ENCODE data around the gene TLE1.
"Not testable (repeated sequence)": the region's sequence is repeated elsewhere in the genome, so short reads cannot be mapped to it uniquely, and the experiment has no call there.

TLE1 gene

DNA sequence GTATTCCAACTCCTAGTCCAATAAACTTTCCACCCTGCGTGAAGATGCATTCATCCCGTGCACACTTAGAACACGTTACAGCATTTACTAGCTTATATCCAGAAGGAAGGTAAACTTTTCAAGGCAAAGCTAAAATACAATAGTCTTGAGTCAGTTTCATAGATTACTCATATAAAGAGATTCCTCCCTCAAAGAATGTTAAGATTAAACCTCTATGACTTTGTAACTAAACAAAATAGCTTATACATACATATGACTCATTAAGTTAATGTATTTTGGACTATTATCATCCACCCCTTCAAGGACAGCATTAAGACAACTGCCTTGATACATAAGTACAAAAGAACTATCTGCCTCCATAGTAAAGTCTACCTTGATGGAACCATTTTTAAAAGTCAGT lies 36.1 kb downstream of the TLE1 start:
- DNase-seq (ENCODE audit: low read depth in 3 of 3, low spot score in 1 of 3): no peak

DNA sequence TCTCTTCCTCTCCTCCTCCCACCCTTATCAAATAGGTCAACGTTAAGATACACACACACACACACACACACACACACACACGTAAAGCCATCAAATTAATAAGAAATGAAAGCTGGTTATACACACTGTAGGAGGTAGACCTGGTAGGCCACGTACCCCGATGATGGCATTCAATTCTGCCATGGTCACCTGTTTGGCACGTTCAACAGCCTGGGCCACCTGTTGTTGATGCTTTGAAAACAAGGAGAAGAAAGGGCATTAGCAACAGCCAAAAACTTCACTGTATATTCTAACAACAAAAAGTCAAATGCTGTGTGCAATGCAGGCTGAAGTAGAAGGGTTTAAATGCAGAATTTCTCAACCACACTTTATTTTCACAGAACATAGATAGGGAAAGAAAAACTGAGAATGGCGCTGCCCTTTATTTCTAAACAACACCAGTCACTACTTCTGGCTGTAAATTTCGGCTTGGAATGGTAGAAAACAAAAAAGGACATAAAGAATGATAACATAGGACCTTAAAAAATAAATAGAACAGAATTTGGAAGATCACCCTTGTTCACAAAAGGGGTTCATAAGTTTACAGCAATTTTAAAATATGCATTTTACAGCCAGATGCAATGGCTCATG lies 37.2 kb downstream of the TLE1 start:
- DNase-seq (ENCODE audit: low read depth in 3 of 3, low spot score in 1 of 3): no peak

DNA sequence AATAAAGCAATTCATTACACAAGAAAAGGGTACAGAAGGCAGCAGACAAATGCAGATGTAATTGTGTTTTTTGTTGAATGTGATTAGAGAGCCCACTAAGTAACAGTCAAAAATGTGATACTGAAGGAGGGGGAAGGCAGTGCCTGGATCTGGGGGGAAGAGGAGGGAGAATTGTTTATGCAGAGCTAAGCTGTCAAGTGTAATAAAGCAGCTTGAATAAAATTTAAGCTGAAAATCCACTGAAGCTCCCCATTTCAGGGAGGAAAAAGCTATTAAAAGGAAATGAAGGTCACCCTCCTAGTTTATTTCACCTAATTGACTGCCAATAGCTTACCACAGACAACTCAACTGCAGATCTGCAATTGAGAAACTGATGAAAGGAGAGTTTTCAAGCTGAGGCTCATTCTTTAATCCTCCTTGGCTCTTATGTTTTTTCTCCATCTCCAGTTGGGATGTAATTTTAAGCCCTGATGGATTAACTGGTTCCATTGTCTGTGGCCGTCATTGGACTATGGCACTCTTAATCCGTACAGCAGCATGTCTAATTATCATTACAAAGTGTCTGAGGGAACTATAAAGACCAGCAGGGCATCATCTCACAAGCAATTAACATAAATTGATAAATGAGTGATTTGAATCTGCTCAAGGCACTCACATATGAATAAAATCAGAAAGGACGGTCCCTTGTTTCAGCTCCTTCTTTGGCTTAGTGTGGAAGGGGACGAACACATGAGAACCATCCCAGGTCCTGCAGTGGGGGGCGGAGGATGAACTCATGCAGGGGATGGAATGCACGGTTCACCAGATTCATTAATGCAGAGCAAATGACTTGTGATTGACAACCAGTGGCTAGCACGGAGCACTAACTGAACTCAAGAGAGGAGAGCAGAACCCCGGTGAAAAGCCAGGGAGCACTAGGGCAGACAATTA lies 38.5 kb downstream of the TLE1 start:
- no peak for DNase-seq (ENCODE audit: low read depth in 3 of 3, low spot score in 1 of 3)

DNA sequence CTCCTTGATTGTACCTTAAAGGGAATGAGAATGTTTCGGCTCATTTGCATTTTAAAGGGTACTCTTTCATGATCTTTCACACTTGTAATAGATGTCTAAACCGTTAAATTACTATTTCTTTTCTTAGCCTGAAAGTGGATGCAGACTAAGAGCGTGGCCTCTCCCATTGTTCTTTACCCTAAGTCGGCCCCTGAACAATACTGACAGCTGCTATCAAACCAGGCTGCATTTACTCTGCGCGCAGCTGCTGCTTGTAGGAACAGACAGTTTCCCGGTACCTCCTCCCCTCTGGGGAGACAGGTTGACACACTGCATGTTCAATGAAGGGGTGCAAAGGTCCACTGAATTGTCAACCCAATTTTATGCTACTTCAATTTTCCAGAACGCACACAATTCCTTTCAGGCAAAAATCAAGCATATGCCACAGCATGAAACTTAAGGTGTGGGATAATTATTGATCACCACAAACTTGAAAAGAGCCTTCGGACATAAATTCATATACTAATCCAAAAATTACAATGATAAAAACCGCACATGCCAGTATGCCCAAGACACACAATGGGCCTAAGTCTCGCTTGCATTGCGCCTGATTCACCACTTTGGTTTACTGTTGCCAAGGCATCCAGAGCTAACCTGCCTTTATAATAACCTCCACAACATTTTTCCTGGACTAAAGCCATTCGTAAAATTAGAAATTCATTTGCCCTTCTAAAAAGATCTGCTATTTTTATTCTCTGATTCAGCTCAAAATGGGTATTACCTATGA lies 39.7 kb downstream of the TLE1 start:
- no peak for DNase-seq (ENCODE audit: low read depth in 3 of 3, low spot score in 1 of 3)

DNA sequence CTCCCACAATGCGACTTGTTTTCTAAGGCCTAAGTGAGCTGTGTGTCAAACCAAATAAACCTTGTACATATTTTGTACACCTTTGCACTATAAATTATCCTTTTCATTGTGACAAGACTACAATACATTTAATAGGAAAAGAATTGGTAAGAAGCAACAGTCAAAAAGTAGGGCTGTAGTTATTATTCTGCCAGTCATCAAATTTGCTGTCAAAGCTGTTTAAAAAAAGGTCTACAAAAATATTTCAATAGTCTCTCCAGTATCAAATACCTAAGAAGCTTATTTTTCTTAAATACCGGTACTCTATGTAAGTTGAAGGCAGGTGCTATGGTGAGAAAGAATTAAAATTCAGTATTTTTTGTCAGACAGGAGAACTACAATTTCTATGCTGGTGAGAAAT lies 40.5 kb downstream of the TLE1 start:
- DNase-seq (ENCODE audit: low read depth in 3 of 3, low spot score in 1 of 3): no peak

DNA sequence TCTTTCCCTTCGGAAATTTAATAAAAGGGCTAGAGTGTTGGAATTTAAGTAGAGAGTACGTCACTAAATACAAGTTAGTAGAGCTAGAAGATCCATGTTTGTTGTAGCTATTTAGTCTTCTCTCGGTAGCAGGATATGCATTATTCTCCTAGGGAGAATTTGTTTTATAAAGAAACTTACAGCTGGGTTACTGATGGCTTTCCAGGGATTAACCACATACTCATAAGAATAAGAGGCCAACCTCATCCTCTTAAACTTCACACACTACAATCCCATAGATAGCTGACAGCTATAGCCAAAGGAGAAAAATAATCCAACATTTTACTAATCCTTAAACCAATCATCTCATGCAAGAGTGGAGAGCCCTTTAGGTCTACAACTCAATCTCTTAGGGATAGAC lies 43.0 kb downstream of the TLE1 start:
- DNase-seq (ENCODE audit: low read depth in 3 of 3, low spot score in 1 of 3): no peak

DNA sequence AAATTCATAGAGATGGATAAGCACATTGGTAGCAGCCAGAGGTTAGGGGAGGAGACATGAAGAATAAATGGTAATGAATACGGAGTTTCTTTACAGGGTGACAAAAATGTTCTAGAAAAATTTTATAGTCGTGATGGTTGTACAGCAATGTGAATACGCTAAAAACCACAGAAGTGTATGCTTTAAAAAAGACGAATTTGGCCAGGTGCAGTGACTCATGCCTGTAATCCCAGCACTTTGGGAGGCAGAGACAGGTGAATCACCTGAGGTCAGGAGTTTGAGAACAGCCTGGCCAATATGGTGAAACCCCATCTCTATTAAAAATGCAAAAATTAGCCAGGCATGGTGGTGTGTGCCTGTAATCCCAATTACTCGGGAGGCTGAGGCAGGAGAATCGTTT lies 44.8 kb downstream of the TLE1 start:
- not testable (repeated sequence) for DNase-seq (ENCODE audit: low read depth in 3 of 3, low spot score in 1 of 3)

DNA sequence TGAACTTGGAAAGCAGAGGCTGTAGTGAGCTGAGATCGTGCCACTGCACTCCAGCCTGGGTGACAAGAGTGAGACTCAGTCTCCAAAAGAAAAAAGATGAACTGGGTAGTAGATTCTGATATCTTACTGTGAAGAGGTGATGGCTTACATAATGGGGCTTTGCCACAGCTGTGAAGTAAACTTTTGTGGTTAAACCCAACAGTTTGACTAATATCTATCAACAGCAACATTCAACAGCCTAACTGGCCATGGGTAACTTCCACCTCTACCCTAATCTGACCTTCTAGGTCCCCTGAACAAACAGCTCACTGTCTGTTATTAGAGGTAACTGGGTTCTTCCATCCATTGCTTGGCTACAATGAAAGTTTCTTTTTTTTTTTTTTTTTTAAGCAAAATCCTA lies 52.1 kb downstream of the TLE1 start:
- no peak for DNase-seq (ENCODE audit: low read depth in 3 of 3, low spot score in 1 of 3)

DNA sequence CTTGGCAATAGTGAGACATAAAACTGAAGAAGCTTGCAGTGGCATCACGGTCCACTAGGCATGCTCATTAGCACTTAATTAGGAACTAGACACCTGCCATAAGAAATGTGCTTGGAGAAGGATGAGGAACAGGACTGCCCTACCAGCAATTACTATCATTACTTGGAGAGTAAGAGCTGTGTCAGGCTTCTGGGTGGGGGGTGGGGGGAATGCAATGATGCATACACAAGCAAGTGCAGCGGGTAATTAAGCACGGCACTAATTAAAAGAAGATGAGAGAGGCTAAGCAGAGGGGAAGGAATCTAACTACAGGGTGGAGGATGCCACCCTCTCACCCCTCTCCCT lies 53.1 kb downstream of the TLE1 start:
- DNase-seq (ENCODE audit: low read depth in 3 of 3, low spot score in 1 of 3): no peak

DNA sequence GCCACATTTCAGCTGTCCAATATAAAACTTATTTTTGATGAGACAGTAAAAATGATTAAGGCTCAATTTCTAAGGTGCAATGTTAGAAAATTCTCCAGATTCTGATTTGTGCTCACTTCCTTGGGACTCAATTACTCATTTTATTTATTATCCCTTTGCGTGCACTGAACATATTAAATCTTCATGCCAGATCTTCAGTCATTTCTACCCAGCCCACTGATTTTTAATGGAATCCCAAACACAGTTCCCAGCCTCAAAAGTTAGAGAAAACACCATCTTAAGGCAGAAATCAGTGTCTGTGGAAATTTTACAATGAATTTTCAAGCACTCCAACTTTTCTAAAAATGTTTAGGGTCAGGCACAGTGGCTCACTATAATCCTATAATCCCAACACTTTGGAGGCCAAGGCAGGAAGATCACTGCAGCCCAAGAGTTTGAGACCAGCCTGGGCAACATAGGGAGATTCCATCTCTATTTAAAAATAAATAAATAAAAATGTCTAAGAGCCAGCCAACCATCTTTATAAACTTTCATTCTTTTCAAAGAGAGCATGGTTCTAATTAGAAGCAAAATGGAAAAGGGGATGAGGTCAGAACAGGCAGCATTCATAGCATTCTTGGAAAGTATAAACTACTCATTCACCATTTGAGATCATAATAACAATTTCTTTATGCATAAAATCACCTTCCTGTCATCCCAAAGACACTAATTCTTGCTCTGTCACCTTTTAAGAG lies 53.7 kb downstream of the TLE1 start:
- DNase-seq (ENCODE audit: low read depth in 3 of 3, low spot score in 1 of 3): no peak

DNA sequence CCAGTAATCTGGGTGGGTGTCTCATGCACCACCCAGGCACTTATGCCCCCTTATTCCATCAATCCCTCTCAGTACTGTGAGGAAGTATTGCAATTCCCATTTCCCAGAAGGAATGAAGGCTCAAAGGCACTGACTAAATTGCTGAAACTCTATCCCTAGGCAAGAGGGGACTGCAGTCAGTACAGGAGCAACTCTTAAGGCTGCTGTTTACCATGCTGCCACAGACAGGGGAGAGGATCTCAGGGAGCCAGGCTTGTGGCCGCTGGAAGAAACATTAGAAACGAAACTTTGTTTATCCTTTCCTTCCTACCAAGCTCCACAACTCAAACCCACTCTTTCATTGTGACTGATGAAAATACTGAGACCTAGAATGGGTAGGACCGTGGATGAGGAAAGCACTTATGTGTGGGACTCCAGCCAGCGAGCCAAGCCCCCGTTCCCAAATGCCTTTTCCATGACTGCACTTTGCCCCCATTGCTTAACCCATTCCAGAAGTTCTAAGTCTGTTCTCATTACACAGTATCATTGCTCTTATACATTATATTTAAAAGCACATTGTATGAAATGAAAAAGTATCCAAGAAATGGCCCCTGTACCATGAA lies 54.3 kb downstream of the TLE1 start:
- no peak for DNase-seq (ENCODE audit: low read depth in 3 of 3, low spot score in 1 of 3)

DNA sequence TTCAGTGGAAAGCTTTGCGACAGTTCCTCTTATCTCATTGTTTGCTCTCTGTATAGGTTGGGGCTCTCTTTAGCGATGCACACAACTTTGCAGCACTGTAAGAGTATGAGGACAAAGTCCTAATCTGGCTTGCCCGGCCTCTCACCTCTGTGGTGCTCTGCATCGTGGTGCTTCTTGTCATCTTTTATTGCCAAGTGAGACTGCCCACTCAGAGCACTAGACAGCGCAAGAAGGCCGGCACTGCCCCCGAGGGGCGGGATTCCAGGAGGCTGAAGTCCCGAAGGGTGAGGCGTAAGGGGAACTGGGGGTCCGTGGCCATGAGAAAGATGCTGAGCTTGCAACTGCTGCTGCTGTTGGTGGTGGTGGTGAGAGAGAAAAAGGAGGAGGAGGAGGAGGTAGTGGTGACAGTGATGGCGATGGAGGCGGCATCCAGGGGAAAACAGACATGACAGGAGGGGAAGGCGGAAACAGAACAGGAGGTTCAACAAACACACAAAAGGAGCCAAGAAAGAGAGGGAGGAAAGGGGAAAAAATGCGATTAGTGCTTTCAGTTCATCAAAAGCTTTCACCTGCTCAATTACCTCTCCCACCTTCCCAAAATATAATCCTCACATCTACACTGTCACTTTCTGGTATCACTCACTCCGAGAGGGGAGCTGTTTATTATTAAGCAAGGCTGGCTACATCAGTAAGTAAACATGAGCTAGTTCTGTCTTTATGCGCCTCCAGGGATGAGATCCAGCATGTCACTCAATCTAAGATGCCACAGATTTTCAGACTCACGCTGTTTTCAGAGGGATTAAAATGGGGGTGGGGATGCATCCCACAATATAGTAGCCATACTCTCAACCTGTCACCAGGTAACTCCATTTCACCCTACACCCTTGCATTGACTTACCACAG lies 55.1 kb downstream of the TLE1 start:
- no peak for DNase-seq (ENCODE audit: low read depth in 3 of 3, low spot score in 1 of 3)

DNA sequence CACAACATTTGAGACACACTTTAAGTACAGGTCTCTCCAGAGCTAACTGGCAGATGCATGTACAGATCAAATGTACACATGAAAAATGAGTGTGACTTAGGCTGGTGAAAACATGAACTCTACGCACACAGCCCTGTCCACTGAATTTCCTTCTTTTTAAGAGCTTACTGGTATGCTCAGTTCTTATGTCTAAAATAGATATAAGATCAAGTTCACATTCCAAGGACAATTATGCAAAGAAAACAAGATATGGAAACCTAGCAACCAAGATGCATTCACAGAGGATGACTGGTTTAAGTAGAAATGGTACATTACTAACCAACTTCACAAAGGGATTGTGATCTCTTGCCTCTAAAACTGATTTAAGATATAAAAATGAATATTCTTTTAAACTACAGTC lies 56.7 kb downstream of the TLE1 start:
- DNase-seq (ENCODE audit: low read depth in 3 of 3, low spot score in 1 of 3): no peak

DNA sequence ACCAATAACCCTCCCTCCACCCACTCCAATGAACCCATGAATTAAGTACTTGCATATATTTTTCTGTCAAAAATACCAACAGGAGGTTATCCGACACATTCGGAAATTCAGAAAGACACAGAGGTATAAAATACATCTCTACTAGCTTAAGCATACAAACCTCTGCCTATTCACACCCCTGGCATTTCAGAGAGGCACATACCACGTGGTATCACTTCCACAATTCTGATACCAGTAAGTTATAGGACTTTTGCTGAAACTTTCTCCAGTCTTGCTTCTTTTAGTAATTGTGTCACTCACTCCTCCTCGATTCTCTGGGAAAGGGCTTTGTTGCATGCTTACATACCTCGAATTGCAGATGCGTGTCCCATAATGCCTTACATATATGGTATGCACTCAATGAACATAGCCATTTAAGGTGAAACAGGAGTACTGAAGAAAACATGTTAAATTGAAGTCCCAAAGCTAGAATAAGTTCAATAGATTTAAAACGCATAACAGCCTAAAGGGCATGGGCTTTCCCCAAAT lies 58.1 kb downstream of the TLE1 start:
- no peak for DNase-seq (ENCODE audit: low read depth in 3 of 3, low spot score in 1 of 3)

DNA sequence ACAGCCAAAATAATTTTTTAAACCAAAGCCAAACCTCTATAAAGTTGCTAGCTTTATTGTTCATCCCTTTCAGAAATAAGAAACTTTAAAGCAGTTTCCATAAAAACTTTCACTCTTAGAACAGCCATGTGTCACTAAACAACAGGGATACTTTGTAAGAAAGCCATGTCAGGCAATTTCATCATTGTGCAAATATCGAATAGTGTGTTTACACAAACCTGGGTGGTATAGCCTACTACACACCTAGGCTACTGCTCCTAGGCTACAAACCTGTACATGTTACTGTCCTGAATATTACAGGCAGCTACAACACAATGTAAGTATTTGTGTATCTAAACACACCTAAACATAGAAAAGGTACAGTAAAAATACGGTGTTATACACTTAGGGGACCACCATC lies 59.9 kb downstream of the TLE1 start:
- no peak for DNase-seq (ENCODE audit: low read depth in 3 of 3, low spot score in 1 of 3)

DNA sequence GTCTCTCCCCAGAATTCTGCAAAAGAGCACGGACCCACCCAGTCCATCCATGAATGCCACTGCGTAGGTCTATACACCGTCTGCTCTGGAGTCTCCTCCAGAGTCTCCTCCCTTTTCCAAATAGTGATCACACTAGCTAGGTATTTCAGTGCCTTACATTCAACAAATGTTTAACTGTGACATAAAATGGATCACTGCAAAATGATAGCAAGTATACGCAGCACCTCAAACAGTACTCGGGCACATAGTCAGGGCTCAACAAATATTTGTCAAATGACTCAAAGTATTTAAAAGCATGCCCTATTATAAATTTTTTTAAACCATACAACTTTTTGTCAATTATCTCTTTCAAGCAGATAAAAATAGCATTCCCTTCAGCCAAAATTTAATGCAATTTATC lies 60.5 kb downstream of the TLE1 start:
- no peak for DNase-seq (ENCODE audit: low read depth in 3 of 3, low spot score in 1 of 3)

DNA sequence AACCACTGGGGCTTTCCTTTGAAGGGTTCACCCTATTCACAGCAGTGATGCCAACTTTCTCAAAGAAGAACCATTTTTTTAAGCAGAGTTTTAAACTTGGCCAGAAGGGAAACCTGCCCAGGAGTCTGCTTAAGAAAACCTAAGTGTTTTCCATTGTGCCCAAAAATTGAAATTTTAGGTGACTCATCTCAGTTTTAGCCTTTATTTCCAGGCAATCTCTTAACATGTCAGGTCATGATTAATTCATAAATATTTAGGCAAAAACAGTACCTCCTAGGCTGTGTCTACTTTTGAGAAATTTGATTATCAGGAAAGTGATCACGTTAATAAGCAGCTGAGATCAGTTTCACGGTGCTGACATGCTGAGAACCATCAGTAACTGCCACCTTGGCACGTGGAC lies 61.9 kb downstream of the TLE1 start:
- DNase-seq (ENCODE audit: low read depth in 3 of 3, low spot score in 1 of 3): no peak

DNA sequence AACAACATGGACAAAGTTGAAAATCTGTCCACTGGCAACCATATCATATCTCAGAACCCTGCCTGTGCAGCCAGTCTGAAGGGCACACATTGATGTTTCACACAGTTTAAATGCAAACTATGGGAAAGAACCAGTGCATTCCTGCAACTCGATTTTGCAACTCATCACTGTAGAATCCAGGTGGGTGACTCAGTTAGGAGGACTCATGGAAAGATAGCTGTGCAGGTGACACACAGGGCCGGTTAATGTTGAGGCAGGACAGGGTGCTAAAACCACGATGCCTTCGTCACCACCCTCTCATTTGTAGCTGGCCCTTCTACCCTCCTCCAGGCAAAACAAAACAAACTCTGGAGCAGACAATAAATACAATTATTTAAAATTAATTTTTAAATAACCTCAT lies 62.8 kb downstream of the TLE1 start:
- no peak for DNase-seq (ENCODE audit: low read depth in 3 of 3, low spot score in 1 of 3)

DNA sequence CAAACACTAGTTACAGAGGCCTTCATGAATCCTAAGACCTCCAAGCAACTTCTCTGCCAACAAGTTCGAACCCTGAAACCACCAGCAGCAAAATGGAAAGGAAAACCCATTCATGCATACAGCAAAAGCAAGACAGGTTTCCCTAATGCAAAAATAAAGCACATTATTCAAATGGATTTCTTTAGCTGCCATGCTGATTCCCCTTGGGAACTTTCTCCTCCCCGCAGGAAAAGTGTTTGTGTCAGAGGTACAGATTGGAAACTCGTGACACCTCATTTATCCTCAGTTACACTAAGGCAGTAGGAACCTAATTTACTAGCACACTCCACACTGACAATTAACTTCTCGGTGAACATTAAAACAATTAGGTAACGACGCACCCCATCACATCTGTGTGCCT lies 63.4 kb downstream of the TLE1 start:
- no peak for DNase-seq (ENCODE audit: low read depth in 3 of 3, low spot score in 1 of 3)

DNA sequence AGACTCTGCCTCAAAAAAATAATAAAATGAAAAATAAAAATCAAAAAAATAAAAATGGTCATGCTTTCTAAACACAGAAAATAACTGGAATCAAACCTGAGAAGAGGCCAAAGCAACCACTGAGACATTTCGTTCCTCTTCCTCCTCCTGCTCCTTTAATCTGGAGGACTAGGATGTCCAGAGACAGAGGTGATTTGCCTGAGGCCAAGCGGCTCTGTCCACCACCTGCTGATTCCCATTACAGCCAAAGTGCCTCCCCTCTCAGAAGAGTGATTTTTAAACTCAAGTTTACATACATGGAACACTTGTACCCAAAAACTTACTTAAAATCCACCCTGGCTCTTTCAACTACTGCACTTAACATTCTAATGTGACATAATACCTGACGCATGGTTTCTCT lies 65.6 kb downstream of the TLE1 start:
- no peak for DNase-seq (ENCODE audit: low read depth in 3 of 3, low spot score in 1 of 3)

Data from stimulated activated CD4-positive, alpha-beta T cell treated with anti-CD3 and anti-CD28 coated beads, TNF-alpha, amount 100 ng/mL, for 1 hour (primary cell).